ENCODE results near the gene WNT7B. TPM values are rescaled to one million over a fixed set of nuclear protein-coding genes. Genes with fewer than 3 reads are reported as not detected.

The WNT7B gene
- total RNA-seq, 3 donors from 2014 or later (not counting 1 experiment from before 2014, with no cell fraction given) = not detected

- no peak for ATAC-seq
- H3K27ac ChIP-seq (ENCODE audit: low read length) = no peak overlapping the region
- no peak overlapping the region for H3K27ac Mint-ChIP-seq
- H3K36me3 ChIP-seq (ENCODE audit: control insufficient read depth, insufficient read depth, low read length) = no peaks in the 10 kb centered on the region
- WGBS (ENCODE audit: insufficient coverage) = 82% methylated on average over 12 of the region's 12 CpGs
- H3K36me3 Mint-ChIP-seq = no peaks in the 10 kb centered on the region
- intact Hi-C loops (cut with micrococcal nuclease) = no loop called here
- H3K27me3 ChIP-seq (ENCODE audit: control insufficient read depth, insufficient read depth, low read length) = no peaks in the 10 kb centered on the region
- H3K9me3 Mint-ChIP-seq = no peaks in the 10 kb centered on the region
- no peaks in the 10 kb centered on the region for H3K4me1 Mint-ChIP-seq
- TF ChIP-seq CTCF (IDR thresholded peaks at IDR 0.05) = no peak
- no peaks in the 10 kb centered on the region for H3K9me3 ChIP-seq (ENCODE audit: control insufficient read depth, insufficient read depth, low read length)
- H3K27me3 Mint-ChIP-seq (ENCODE audit: low read depth in 2 of 2) = peaks cover 0 to 5% of the 10 kb centered on the region in 2 donors
- H3K4me3 ChIP-seq (ENCODE audit: low read length) = no peak overlapping the region
- H3K4me1 ChIP-seq (ENCODE audit: control insufficient read depth, insufficient read depth, low read length) = no peaks in the 10 kb centered on the region
- H3K4me3 Mint-ChIP-seq = no peak overlapping the region
- no peak for DNase-seq
These were observed 14.1 kb downstream of the WNT7B start for GRCh38 chr22:45962756-45963324.

- Mint-ChIP-seq H3K4me3 (no peak overlapping the region), H3K27me3 (ENCODE audit: low read depth in 2 of 2) (peaks cover 0 to 5% of the 10 kb centered on the region in 2 donors), H3K4me1 (no peaks in the 10 kb centered on the region), H3K9me3 (no peaks in the 10 kb centered on the region), H3K27ac (no peak overlapping the region), H3K36me3 (no peaks in the 10 kb centered on the region)
- H3K4me3 ChIP-seq (ENCODE audit: low read length) = no peak overlapping the region
- intact Hi-C loops (cut with micrococcal nuclease) = no loop called here
- H3K27me3 ChIP-seq (ENCODE audit: control insufficient read depth, insufficient read depth, low read length) = no peaks in the 10 kb centered on the region
- no peak for ATAC-seq
- no peak for DNase-seq
- no peaks in the 10 kb centered on the region for H3K4me1 ChIP-seq (ENCODE audit: control insufficient read depth, insufficient read depth, low read length)
- 82% methylated on average over 1 of the region's 1 CpG for WGBS (ENCODE audit: insufficient coverage)
- H3K9me3 ChIP-seq (ENCODE audit: control insufficient read depth, insufficient read depth, low read length) = no peaks in the 10 kb centered on the region
- no peak overlapping the region for H3K27ac ChIP-seq (ENCODE audit: low read length)
- no peaks in the 10 kb centered on the region for H3K36me3 ChIP-seq (ENCODE audit: control insufficient read depth, insufficient read depth, low read length)
- TF ChIP-seq CTCF (IDR thresholded peaks at IDR 0.05) = no peak
These were observed 14.6 kb downstream of the WNT7B start for GRCh38 chr22:45962434-45962718.

GRCh38 chr22:45961679-45962433, 15.1 kb downstream of the WNT7B start:
- no peaks in the 10 kb centered on the region for H3K27me3 ChIP-seq (ENCODE audit: control insufficient read depth, insufficient read depth, low read length)
- WGBS (ENCODE audit: insufficient coverage) = 87% methylated on average over 16 of the region's 17 CpGs

More at GRCh38 chr22:45961679-45962433, 15.1 kb downstream of the WNT7B start:
- TF ChIP-seq CTCF (IDR thresholded peaks at IDR 0.05) = no peak
- no peak overlapping the region for H3K4me3 Mint-ChIP-seq
- Histone ChIP-seq H3K36me3 (ENCODE audit: control insufficient read depth, insufficient read depth, low read length) (no peaks in the 10 kb centered on the region), H3K9me3 (ENCODE audit: control insufficient read depth, insufficient read depth, low read length) (no peaks in the 10 kb centered on the region), H3K27ac (ENCODE audit: low read length) (no peak overlapping the region), H3K4me1 (ENCODE audit: control insufficient read depth, insufficient read depth, low read length) (no peaks in the 10 kb centered on the region), H3K4me3 (ENCODE audit: low read length) (no peak overlapping the region)
- no peaks in the 10 kb centered on the region for H3K4me1 Mint-ChIP-seq
- DNase-seq (no peak), ATAC-seq (no peak)
- peaks cover 0 to 5% of the 10 kb centered on the region in 2 donors for H3K27me3 Mint-ChIP-seq (ENCODE audit: low read depth in 2 of 2)
- H3K36me3 Mint-ChIP-seq = no peaks in the 10 kb centered on the region
- intact Hi-C loops (cut with micrococcal nuclease) = no loop called here
- H3K27ac Mint-ChIP-seq = no peak overlapping the region
- H3K9me3 Mint-ChIP-seq = no peaks in the 10 kb centered on the region
